H1 (cell line): ENCODE measurements around the gene ETV5.

Experiments
- CTCF ChIP-seq, 3 experiments: IDR thresholded peaks; 1 replicate in 2 of 3; 2 replicates in 1 of 3; pipeline versions ENCODE4 v1.5.1 to v1.6.1; 2011; ENCODE audit warnings: low read length in 3 of 3, mild to moderate bottlenecking in 3 of 3, inconsistent platforms in 2 of 3, low read depth in 1 of 3, moderate library complexity in 1 of 3; ENCODE audit not compliant: insufficient read depth in 1 of 3; ENCODE audit errors: control extremely low read depth in 1 of 3
- EZH2 ChIP-seq: fragments of 200-600 bp; sonication (generic); IDR thresholded peaks from 2 replicates; pipeline ENCODE4 v1.7.1; 2012; ENCODE audit warnings: low read depth, mild to moderate bottlenecking, moderate library complexity, low read length, inconsistent platforms; ENCODE audit not compliant: severe bottlenecking
- JUN ChIP-seq: IDR thresholded peaks from 2 replicates; pipeline ENCODE4 v1.6.1; 2011; ENCODE audit warnings: low read depth, mild to moderate bottlenecking, improper control_type of control experiment, low read length
- KDM1A ChIP-seq: fragments of 200-600, 300-600 bp; sonication (generic); IDR thresholded peaks from 2 replicates; pipeline ENCODE4 v1.7.1; 2016; ENCODE audit warnings: mild to moderate bottlenecking, low read length, borderline replicate concordance
- POLR2A ChIP-seq, 2 experiments: IDR thresholded peaks; 1 replicate in 1 of 2; 2 replicates in 1 of 2; pipeline ENCODE4 v1.6.1; 2011; ENCODE audit warnings: low read depth in 2 of 2, low read length in 2 of 2, mild to moderate bottlenecking in 2 of 2; ENCODE audit errors: control extremely low read depth in 1 of 2

- TF ChIP-seq CTCF (IDR thresholded peaks at IDR 0.05; ENCODE audit: control extremely low read depth in 1 of 3, insufficient read depth in 1 of 3, low read depth in 1 of 3, low read length in 3 of 3) (no peak), POLR2A (IDR thresholded peaks at IDR 0.05; ENCODE audit: control extremely low read depth in 1 of 2, low read depth in 2 of 2, low read length in 2 of 2) (no peak), KDM1A (no peak), JUN (no peak), EZH2 (no peak)
These were observed 14.6 kb downstream of the ETV5 start for GRCh38 chr3:186094271-186094670.
